ENCODE results near the gene ANKRD12.

Gene ANKRD12

GRCh38 chr18:9290156-9290555 is 153.6 kb downstream of the ANKRD12 start:
- TF ChIP-seq CTCF (IDR thresholded peaks at IDR 0.05; ENCODE audit: borderline replicate concordance, control extremely low read depth, extremely low read depth, insufficient read depth, missing control alignments), result no peak
- DNase-seq (ENCODE audit: low spot score), result no peak
- in situ Hi-C loops (cut with MboI; ENCODE audit: low sequenced_read_pairs, unreplicated experiment), result no loop called here

- no peak for TF ChIP-seq CTCF (IDR thresholded peaks at IDR 0.05; ENCODE audit: borderline replicate concordance, control extremely low read depth, extremely low read depth, insufficient read depth, missing control alignments)
- in situ Hi-C loops (cut with MboI; ENCODE audit: low sequenced_read_pairs, unreplicated experiment), result no loop called here
- DNase-seq (ENCODE audit: low spot score), result no peak
These were observed 155.5 kb downstream of the ANKRD12 start for GRCh38 chr18:9292047-9292446.

GRCh38 chr18:9293948-9294347 is 157.4 kb downstream of the ANKRD12 start:
- DNase-seq (ENCODE audit: low spot score), result no peak
- no peak for TF ChIP-seq CTCF (IDR thresholded peaks at IDR 0.05; ENCODE audit: borderline replicate concordance, control extremely low read depth, extremely low read depth, insufficient read depth, missing control alignments)
- in situ Hi-C loops (cut with MboI; ENCODE audit: low sequenced_read_pairs, unreplicated experiment), result no loop called here

GRCh38 chr18:9296233-9297006 is 159.8 kb downstream of the ANKRD12 start:
- in situ Hi-C loops (cut with MboI; ENCODE audit: low sequenced_read_pairs, unreplicated experiment), result no loop called here
- no peak for DNase-seq (ENCODE audit: low spot score)

GRCh38 chr18:9297007-9297393 is 160.4 kb downstream of the ANKRD12 start:
- DNase-seq (ENCODE audit: low spot score), result no peak
- in situ Hi-C loops (cut with MboI; ENCODE audit: low sequenced_read_pairs, unreplicated experiment), result no loop called here
- no peak for TF ChIP-seq CTCF (IDR thresholded peaks at IDR 0.05; ENCODE audit: borderline replicate concordance, control extremely low read depth, extremely low read depth, insufficient read depth, missing control alignments)

More at GRCh38 chr18:9296233-9297006, 159.8 kb downstream of the ANKRD12 start:
- TF ChIP-seq CTCF (IDR thresholded peaks at IDR 0.05; ENCODE audit: borderline replicate concordance, control extremely low read depth, extremely low read depth, insufficient read depth, missing control alignments), result no peak

- TF ChIP-seq CTCF (IDR thresholded peaks at IDR 0.05; ENCODE audit: borderline replicate concordance, control extremely low read depth, extremely low read depth, insufficient read depth, missing control alignments), result no peak
- in situ Hi-C loops (cut with MboI; ENCODE audit: low sequenced_read_pairs, unreplicated experiment), result no loop called here
- no peak for DNase-seq (ENCODE audit: low spot score)
These were observed 167.9 kb downstream of the ANKRD12 start for GRCh38 chr18:9304388-9305070.

Measured in GM13976 (cell line).